Measurements from ENCODE around the gene SLC25A43. TPM values are rescaled to one million over a fixed set of nuclear protein-coding genes. Genes with fewer than 3 reads are reported as not detected.

The SLC25A43 gene
- total and polyA plus RNA-seq, 2 of the 4 experiments (the other 2 are of a cell fraction): 12.3 to 12.5 TPM

- BruUV-seq (replicated peaks): no TSS peak
- no peaks in the 10 kb centered on the region for H3K4me1 ChIP-seq (ENCODE audit: control insufficient read depth, insufficient read depth, low read length)
- no peak overlapping the region for H3K27ac ChIP-seq (ENCODE audit: insufficient read depth, low read length)
- no peaks in the 10 kb centered on the region for H3K36me3 ChIP-seq (ENCODE audit: control insufficient read depth, insufficient read depth, low read length)
- CTCF ChIA-PET: interaction anchor here (0.6 to 6.1 kb wide), 3 partner anchors 9 to 23 kb away, joined by 3 to 33 read pairs (median 7); no protein-coding TSS in a partner anchor
- no peak overlapping the region for H2BK20ac ChIP-seq (ENCODE audit: low read depth, low read length)
- no peaks in the 10 kb centered on the region for H4K20me1 ChIP-seq (ENCODE audit: insufficient read depth, low read length)
- ATAC-seq (ENCODE audit: low read depth) (no peak), DNase-seq (no peak)
- no peak overlapping the region for H3K14ac ChIP-seq (replicated peaks; ENCODE audit: low read depth, low read length)
- no peak overlapping the region for H3K9ac ChIP-seq (ENCODE audit: low read depth, low read length)
- H3K18ac ChIP-seq (ENCODE audit: low read depth, low read length): no peak overlapping the region
- no peak overlapping the region for H3K23ac ChIP-seq (ENCODE audit: low read depth, low read length)
- intact Hi-C loops (cut with micrococcal nuclease): loop anchor here (10.0 kb wide), 1 partner anchor 725 kb away; no protein-coding TSS in a partner anchor
- H3K4me3 ChIP-seq (ENCODE audit: insufficient read depth, low read depth, low read length): no peak overlapping the region
- no peaks in the 10 kb centered on the region for H3K9me3 ChIP-seq (ENCODE audit: control insufficient read depth, insufficient read depth, low read length)
- dilution Hi-C loops (cut with HindIII; ENCODE audit: low sequenced_read_pairs, unreplicated experiment): no loop called here
- no peak overlapping the region for H2BK5ac ChIP-seq (ENCODE audit: low read depth, low read length, poor library complexity, severe bottlenecking)
- no peak overlapping the region for H4K8ac ChIP-seq (ENCODE audit: low read depth in 2 of 2, low read length in 2 of 2)
- no CpG with 5 or more reads among the region's 13 CpGs for WGBS, 2 experiments (ENCODE audit: extremely low coverage in 2 of 2, insufficient read length in 1 of 2)
- H4K5ac ChIP-seq (ENCODE audit: low read depth, low read length): no peak overlapping the region
- no peaks in the 10 kb centered on the region for H3K9me1 ChIP-seq (ENCODE audit: insufficient read depth, low read length)
- H3K56ac ChIP-seq (ENCODE audit: extremely low read depth, insufficient read depth, low read length): no peak overlapping the region
- no peak overlapping the region for H2BK120ac ChIP-seq (ENCODE audit: low read depth, low read length)
- H3K79me1 ChIP-seq (ENCODE audit: low read depth in 1 of 2, low read length in 2 of 2): no peaks in the 10 kb centered on the region
- no peak overlapping the region for H2AK9ac ChIP-seq (replicated peaks; ENCODE audit: low read depth, low read length, poor library complexity)
- no peak overlapping the region for H4K91ac ChIP-seq (ENCODE audit: insufficient read depth, low read depth, low read length)
- no peak overlapping the region for H2AK5ac ChIP-seq (ENCODE audit: low read depth, low read length)
- H3K27me3 ChIP-seq (ENCODE audit: control insufficient read depth, insufficient read depth, low read length): no peaks in the 10 kb centered on the region
- no peak overlapping the region for H2AFZ ChIP-seq (replicated peaks; ENCODE audit: low read length, poor library complexity)
- H3K4ac ChIP-seq (ENCODE audit: low read depth, low read length): no peak overlapping the region
- TF ChIP-seq MAFK (IDR thresholded peaks at IDR 0.05; ENCODE audit: low read depth, low read length): no peak
- no peak for TF ChIP-seq NFE2L2 (IDR thresholded peaks at IDR 0.05; ENCODE audit: low read depth, low read length)
- in situ Hi-C loops (cut with MboI; ENCODE audit: low sequenced_read_pairs): no loop called here
- H3K4me2 ChIP-seq (ENCODE audit: low read depth, low read length): no peak overlapping the region
- no peak overlapping the region for H2BK15ac ChIP-seq (ENCODE audit: low read depth, low read length)
- POLR2A ChIA-PET (ENCODE audit: unreplicated experiment): no interaction called here
These were observed 90.3 kb downstream of the SLC25A43 start for GRCh38 chrX:119489212-119490074.
